Activated T-cell treated with anti-CD3 and anti-CD28 coated beads, Interleukin-2, amount 50 U/mL, for 1 hour (primary cell): ENCODE data around the gene TH.

ENCODE experiments used
- DNase-seq: peaks from one replicate; pipeline ENCODE4 v3.0.0-alpha.2; 2020

The TH gene

GRCh38 chr11:2157294-2158040, 14.1 kb downstream of the TH start:
- DNase-seq = no peak

DNA sequence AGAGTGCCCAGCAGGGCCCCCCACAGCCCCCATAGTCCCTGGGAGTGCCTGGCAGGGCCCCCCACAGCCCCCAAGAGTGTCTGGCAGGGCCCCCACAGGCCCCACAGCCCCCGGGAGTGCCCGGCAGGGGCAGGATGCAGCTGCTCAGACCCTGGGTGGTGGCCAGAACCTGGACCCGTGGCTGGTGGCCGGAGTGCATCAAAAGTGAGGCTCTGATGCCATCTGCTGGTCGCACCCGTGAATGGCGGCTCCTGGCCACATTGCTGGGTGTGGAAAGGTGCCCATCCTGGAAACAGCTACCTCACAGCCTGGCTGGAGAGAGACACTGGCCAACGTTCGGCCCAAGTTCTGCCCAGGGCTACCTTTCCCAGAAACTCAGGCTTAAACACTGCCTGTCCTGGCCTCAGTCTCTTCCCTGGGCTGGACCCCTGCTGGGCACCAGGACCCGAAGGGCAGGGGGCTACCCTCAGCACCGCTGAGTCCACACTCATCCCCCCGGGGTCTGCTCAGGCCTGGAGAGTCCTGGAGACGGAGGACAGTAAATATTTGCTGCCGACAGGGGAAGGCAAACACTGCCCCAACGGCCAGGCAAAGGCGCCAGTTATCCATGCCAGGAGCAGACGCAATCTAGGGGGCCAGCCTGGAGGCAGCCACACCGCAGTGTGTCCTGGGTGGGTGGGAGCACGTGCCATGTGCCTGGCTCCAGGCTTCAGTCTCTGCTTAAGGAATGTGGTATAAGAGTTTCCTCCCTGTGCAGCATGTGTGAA, 15.0 kb downstream of the TH start:
- peak; percentile 67 for DNase-seq

- DNase-seq = no peak
These were observed 16.1 kb downstream of the TH start for GRCh38 chr11:2155511-2155910.

GRCh38 chr11:2154889-2155288, 16.7 kb downstream of the TH start:
- no peak for DNase-seq

GRCh38 chr11:2154195-2154585, 17.4 kb downstream of the TH start:
- DNase-seq = no peak

DNA sequence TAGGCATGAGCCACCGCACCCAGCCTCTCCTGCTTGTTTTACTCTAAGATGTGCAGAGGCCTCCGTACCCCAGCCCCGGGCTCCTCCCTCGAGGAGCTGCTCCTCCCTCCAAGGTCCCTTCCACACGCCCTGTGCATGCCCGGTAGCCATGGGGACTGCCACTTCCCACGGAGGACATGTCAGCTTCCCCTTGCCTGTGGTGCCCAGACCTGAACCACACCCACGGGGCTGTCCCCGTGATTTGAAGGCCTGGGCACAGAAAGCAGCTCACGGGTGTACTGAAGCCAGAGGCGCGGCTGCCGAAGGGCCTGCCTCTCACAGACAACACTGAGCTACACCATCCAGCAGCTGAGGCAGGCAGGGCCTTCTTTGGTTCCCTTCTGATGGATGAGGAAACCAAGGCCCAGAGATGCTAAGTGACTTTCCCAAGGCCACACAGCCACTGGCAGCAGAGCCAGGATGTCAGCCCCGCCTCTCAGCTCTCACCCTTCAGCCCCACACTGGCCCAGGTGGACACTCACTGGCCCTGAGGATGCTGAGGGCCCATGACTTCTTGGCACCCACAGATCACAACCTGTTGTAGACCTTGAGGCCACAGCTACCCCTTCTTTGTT, 17.9 kb downstream of the TH start:
- no peak for DNase-seq

DNA sequence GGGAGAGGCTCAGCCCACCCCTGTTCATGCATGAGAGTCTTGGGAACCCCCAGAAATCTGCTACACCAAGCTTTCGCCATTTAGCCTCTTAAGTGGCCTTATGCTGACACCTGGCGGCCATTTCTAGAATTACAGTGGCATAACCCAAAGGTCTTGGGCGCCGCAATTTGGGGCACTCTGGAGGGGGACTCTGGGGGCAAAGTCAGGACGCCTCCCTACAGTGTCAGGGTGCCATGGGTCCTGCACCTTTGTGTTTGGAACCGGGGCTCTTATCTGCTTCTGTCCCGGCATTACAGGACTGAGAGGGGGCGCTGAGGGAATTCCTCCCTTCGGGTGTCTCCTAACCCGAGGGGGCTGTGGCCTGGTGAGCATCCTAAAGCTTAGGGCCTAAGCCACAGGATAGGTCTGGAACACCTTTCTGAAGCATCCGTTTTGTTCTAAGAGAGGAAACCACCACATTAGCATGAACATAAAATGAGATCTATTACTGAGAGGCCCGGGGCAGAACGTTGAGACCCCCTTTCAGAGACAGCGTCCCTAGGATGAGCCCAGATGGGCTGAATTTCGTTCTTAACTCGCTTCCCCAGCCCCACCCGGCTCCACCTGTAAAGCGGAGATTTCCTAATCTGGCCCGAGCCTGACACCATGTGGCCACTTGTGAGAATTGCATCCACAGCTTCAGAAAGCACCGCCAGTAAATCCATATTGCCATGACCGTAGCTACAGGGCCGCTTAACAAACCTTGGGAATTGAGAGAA, 19.9 kb downstream of the TH start:
- peak; percentile 83 for DNase-seq

DNA sequence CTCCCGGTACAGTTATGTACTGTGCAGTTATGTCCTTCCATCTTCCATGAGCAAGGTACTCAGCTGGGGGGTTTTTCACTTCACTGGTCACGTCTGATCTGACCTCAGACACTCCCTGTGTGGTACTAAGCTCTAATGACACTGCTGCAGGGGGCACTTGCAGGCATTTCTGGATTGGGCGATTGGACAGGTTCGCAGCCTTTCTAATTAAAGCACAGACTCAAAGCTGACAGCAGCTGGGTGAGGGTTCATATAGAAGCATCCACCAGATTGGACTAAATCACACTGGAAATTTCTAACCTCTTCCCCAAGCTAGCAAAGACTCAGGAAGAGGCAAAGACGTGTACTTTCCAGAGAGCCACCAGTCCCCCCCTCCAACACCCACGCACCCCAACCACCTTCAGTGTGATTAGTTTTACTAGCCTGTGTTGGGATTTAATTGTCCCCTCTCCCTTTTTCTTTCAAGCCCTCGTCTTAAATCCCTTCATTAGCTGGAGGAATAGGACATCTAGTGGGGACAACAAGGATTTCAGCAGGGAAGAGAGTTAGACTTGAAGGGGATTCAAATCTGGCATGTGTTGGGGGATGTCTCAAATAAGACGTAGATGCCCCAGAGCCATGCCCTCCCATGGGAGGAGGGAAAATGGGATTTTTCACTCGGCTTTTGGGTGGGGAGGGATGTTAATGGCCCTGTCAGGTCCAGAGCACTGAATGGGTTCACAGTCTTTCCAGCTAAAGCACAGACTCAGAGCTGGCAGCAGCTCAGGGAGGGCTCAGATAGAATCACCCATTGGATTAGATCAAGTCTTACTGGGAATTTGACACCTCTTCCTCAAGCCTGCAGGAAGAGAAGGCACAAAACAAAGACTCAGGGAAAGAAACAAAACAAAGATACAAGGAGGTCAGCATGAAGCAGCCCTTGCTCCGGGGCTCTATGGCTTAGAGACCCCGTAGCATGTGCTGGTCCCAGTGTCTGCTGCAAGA, 21.5 kb downstream of the TH start:
- DNase-seq = no peak

DNA sequence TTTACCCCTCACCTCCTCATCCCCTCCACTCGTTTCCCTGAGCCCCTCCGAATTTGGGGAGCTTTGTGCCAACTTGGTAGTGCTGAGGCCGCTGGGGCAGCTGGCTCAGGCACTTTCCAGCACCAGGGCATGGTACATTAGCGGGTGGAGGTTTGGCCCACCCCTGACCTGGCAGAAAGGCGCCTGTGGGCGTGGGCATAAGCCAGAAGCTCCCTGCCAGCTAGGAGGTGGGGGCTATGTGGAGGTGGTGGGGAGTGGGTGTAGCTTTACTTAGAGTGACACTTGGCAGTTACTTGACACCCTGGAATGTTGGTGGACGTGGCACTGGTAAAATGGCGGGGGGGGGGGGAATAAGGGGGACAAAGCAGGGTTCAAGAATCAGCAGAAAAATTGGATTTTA, 22.2 kb downstream of the TH start:
- no peak for DNase-seq

DNA sequence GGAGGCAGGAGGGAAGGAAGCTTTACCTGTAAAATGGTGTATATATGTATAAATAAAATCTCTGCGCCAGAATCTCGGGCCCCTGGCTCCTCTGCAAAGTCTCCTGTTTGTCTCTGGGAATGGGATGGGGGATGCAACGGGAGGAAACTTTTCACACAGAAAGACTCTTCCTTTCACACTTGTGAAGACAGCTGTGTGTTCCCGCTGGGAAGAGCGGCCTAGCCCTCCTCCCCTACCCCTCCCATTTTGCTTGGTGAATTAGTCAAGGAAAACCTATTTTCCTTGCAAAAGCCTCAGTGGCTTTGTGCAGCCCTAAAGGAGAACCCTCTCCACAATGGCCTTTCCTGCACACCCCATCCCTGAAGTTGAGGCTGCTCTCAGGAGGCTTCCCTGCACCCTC, 23.0 kb downstream of the TH start:
- no peak for DNase-seq

DNA sequence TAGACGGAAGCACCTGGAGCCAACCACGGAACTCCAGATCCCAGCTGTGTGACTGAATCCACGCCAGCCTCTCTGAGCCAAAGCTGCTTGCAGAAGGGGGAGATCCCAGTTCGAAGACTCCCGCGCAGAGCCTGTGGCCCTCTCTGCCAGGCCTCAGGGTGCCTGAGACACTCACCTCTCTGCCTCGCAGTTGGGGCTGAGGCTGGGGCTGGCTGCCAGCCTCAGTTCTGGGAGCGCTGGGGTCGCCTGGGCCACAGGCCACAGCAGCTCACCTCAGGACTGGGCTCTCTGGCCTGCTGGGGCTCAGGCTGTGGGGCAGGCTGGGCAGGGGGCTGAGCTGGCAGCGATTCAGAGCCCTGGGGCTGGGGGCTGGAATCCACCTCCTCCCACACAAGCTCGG, 24.2 kb downstream of the TH start:
- DNase-seq = no peak

DNA sequence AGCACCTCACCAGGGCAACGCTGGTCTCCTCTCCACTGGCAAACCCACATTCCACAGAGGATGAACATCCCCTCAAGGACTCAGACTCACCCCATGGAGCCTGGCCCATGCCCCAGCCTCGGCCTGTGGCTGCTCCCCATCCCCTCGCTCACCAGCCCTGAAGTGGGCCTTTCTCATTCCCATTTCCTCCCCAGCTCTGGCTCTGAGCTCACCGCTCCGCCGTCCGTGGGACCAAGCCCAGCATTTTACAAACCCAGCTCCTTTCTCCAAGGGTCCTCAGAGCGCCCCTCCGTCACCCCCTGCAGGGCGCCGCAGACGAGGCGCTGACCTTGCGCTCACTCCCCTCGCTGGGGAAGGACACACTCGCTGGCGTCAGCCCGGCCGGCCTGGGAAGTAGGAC, 25.6 kb downstream of the TH start:
- no peak for DNase-seq

DNA sequence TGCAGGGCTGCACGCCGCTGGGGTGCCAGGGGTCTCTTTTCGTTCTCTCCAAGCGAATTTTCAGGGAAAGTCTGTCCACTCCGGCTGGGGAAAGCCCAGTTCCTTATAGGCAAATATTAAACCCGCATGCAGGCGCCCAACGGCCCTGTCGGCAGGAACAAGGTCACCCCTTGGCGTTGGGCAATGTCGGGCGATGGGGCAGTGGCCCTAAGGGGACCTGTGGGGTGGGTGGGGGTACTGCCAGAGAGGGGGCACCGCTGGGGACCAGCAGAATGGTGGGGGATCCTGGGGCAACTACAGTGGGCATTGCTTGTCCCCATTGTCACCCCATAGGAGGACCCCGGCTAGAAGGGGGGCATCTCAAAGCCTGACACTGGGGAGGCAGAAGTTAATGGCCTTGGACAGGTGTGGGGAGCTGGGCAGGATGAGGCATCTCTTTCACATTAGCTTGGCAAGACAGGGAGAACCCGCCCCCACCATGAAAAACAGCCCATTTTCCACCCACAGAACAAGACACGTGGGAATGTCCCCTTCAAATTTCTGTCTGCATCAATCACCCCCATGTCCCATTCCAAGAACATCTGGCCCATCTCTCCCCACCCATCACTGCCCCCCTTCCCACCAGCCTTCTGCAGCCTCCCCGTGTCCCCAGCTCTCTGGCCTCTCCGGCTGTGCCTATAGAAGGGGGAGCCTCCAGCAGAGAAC, 26.9 kb downstream of the TH start:
- DNase-seq = no peak

DNA sequence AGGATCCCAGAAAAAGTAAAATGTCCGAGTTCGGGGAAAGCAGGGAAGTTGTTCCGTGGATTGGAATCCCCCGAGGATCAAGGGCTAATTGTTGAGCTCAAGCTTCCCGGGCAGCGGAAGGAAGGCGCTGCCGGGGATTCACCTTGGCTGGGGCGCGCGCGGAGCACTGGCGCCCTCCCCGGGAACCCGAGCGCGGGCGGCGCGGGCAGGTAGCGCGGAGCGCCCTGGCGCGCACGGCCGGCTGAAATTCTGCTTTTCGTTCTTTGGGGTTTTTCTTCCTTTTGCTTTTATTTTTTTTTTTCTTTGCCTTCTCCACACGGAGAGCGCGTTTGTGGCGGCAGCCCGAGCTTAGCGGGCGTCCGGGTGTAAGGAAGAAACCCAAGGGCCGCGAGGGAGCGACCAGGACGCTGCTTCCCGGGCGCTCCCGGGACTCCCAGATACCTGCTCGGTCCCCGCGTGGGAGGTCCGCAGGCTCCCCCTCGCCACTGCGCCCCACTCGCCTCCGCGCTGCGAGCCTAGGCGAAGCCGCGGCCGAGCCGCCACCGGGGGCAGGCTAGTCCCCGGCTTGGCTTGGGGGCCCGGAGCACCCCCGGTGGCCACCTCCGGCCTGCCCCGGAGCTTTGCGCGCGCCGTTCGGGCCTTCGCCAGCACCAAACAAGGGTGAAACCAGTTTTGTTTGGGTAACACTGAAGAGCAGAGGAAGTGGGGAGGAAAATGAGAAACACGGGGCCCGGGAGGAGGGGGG, 27.6 kb downstream of the TH start:
- DNase-seq = no peak

DNA sequence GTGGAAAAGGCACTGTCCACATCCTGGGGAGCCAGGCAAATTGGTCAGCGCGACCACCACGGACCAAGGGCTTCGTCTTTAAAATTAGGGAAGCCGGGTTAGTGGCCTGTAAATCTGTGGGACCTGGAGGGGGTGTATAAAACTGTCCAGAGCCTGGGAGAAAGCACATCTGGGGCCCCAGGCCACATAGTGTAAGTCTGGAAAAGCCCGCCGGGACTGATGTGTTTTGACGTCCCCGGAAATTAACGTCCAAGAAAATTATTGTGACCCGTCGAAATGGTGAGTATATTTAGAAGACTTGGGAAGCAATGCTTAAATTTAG, 28.2 kb downstream of the TH start:
- no peak for DNase-seq

DNA sequence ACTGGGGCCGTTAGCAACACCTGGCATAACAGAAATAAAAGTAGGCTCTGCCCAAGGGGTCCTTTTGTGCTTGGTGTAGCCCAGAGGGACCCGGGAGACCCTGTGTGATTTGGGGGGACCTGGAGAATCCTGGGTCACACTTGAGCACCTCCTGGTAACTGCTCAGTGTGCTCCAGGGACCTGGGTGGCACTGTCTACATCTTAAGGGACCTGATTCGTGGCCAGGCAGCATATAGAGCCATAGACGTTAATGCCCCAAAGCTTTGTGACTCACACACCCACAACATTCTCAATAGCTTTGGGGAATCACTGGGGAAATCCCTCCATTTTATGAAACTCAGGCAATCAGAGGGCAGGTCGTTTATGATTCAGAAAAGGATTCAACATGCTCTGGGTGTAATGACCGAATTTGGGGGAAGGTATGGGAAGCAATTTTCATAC, 28.8 kb downstream of the TH start:
- no peak for DNase-seq

- DNase-seq = no peak
These were observed 29.3 kb downstream of the TH start for GRCh38 chr11:2142300-2142759.

DNA sequence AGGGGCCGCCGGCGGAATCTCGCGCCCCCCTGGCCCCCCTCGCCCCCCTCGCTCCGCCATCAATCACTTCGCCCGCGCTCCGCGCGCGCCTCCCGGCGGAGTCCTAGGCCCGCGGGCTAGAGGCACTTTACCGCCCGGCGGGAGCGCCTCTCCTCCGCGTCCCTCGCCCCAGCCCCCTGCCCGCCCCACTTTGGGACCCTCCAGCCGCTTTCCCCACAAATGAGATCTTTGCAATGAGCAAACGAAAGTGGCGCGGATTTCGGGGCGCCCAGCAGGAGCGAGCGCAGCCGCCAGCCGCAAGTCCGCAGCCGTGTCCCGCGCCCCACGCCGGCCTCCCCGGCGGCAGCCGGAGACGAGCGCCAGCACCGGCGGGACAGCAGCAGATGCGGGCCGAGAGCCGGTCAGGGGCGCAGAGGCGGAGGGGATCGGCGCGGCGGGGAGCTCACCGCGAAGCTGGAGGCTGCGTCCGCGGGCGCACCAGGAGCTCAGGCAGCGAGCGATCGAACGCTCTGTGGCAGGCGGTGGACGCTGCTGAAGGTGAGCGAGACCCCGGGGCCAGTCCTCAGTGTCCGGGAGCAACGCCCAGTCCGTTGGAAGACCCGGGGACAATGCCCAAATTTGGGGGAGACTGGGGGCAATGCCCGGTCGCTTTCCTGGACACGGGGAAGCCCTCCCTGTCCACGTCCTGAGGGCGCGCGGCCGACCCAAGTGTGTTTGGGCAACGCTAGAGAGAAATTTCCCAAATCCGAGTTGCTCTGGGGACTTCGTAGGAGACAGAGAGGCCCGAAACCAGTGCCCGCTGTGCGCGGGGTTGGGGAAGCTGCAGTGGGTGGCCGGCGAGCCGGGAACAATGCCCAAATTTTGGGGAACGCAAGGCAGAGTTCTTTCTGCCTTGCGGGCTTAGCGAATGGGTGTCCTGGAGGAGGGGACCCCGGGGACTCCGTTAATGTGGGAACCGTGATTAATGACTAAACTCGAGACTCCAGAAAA, 30.9 kb downstream of the TH start:
- no peak for DNase-seq

DNA sequence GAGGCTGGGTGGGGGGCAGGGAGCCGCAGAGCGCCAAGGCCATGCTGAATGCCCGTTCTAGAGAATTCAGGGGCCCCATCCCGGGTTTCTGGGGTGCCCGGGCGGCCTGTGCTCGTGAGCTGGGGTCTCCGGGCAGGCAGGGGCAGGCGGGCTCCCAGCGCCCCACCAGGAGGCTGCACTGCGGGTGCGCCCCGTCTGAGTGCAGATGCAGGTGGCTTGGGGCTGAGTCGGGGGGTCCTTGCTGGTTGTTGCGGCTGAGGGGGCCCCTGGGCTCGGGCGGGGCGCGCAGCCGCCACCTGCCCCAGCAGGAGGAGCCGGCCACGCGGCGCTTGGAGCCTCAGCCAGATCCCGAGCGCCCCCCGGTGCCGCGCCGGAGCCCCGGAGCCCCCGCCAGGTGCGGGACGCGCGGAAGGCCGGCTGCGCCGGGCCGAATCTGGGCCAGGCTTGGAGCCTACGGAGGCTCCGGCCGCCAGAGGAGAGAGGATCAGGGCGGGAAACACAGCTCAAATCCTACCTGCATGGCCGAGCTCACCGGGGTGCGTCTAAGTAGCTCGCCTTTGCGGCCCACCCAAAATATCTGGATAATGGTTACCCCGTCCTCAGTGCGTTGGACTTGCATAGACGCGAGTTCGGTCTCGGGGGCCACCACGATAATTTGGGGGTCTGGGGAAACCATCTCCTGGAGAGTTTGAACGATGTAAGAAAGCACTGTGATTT, 31.8 kb downstream of the TH start:
- DNase-seq = no peak
